ENCODE data around the gene EYS.

Gene EYS

DNA sequence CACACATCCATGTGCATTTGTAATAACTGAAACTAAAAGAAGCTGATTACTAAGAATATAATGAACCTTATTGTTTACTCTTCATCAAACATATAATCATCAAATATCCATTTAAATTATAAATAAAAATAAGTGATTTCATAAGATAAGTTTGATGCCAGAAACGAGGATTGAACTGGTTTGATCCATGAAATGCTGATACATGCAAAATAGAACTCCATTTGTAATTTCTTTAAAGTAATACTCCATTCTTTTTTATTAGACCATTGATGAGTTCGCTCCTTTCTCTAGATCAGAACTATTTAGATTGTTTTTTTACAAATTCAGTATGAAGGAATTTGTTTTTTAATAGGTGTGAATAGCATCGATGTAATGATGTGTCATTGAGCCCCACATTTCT, 57.6 kb downstream of the EYS start:
- DNase-seq (ENCODE audit: low read depth) = no peak
- TF ChIP-seq MYC (IDR thresholded peaks at IDR 0.05; ENCODE audit: low read depth, low read length) (no peak), POLR2A (IDR thresholded peaks at IDR 0.05; ENCODE audit: extremely low read depth, insufficient read length) (no peak)
- TF ChIP-seq, protein P1, sequence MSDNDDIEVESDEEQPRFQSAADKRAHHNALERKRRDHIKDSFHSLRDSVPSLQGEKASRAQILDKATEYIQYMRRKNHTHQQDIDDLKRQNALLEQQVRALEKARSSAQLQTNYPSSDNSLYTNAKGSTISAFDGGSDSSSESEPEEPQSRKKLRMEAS (IDR thresholded peaks at IDR 0.05; ENCODE audit: low read depth, low read length) = no peak
- TF ChIP-seq, protein P2, sequence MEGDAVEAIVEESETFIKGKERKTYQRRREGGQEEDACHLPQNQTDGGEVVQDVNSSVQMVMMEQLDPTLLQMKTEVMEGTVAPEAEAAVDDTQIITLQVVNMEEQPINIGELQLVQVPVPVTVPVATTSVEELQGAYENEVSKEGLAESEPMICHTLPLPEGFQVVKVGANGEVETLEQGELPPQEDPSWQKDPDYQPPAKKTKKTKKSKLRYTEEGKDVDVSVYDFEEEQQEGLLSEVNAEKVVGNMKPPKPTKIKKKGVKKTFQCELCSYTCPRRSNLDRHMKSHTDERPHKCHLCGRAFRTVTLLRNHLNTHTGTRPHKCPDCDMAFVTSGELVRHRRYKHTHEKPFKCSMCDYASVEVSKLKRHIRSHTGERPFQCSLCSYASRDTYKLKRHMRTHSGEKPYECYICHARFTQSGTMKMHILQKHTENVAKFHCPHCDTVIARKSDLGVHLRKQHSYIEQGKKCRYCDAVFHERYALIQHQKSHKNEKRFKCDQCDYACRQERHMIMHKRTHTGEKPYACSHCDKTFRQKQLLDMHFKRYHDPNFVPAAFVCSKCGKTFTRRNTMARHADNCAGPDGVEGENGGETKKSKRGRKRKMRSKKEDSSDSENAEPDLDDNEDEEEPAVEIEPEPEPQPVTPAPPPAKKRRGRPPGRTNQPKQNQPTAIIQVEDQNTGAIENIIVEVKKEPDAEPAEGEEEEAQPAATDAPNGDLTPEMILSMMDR (IDR thresholded peaks at IDR 0.05; ENCODE audit: low read depth, low read length) = no peak
- no peak overlapping the region for H3K4me3 ChIP-seq (ENCODE audit: low read depth, low read length)

DNA sequence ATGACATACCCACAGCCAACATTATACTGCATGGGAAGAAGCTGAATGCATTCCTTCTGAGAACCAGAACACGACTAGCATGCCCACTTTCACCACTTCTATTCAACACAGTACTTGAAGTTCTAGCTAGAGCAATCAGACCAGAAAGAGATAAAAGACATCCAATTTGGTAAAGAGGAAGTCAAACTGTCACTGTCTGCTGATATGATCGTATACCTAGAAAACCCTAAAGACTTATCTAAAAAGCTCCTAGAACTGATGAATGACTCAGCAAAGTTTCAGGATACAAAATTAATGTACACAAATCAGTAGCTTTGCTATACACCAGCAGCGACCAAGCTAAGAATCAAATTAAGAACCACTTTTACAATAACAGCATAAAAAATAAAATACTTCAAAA, 60.5 kb downstream of the EYS start:
- H3K4me3 ChIP-seq (ENCODE audit: low read depth, low read length) = no peak overlapping the region
- no peak for DNase-seq (ENCODE audit: low read depth)
- TF ChIP-seq, protein P1 (IDR thresholded peaks at IDR 0.05; ENCODE audit: low read depth, low read length) = no peak

DNA sequence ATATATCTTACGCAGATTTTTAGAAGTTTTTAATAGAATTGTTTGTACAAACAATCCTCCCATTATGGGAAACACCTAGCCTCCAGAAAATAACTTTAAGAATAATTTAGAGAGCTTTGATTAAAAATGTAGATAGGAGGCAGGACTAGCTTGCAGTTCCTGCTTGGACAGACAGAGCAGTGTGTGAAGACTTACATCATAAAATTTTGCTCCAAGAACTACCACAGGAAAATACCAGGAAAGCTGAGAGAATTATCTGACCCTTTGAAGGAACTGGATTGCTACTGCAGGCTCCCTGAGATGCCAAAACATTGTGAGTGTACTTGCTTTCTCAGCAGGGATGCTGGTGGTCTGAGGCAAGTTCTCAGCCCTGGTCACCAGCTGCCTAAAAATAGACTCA, 64.2 kb downstream of the EYS start:
- no peak for DNase-seq (ENCODE audit: low read depth)
- no peak overlapping the region for H3K4me3 ChIP-seq (ENCODE audit: low read depth, low read length)
- TF ChIP-seq, protein P1 (IDR thresholded peaks at IDR 0.05; ENCODE audit: low read depth, low read length) = no peak
- TF ChIP-seq MYC (IDR thresholded peaks at IDR 0.05; ENCODE audit: low read depth, low read length) (no peak), POLR2A (IDR thresholded peaks at IDR 0.05; ENCODE audit: extremely low read depth, insufficient read length) (no peak)
- TF ChIP-seq, protein P2 (IDR thresholded peaks at IDR 0.05; ENCODE audit: low read depth, low read length) = no peak

DNA sequence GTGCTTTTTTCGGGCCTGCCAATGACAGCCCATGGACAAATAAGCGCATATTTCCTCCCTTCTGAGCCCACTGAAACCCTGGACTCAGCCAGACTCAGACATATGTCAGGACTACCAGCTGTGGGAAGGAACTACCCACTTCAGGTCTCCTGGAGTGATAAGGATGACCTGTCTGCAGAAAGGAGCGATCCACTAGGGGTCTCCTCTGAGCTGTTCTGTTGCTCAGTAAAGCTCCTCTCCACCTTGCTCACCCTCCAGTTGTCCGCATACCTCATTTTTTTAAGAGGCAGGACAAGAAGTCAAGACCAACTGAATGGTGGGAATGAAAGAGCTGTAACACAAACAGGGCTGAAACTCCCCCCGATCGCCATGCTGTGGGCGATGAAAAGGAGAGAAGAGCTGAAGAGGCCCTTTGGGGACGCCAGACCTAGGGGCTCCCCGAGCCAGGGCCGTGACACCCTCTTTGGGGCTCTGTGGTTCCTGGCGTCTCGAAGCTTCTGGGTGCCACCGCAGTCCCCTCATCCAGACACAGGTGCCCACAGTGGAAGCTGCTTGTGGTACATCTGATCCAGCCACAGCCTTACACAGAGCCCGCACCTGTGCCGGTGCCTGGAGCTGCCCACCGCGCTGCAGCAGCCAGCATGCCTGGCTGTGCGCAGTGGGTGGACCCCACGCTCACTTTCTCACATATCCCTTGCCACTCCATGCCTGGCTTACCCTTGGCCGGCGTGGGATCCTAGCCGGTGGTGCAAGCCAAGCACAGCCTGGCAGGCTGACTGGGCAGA, 68.8 kb downstream of the EYS start:
- TF ChIP-seq, protein P2 (IDR thresholded peaks at IDR 0.05; ENCODE audit: low read depth, low read length) = peak; percentile 45
- no peak for TF ChIP-seq MYC (IDR thresholded peaks at IDR 0.05; ENCODE audit: low read depth, low read length)
- H3K4me3 ChIP-seq (ENCODE audit: low read depth, low read length) = no peak overlapping the region
- DNase-seq (ENCODE audit: low read depth) = peak; percentile 39

DNA sequence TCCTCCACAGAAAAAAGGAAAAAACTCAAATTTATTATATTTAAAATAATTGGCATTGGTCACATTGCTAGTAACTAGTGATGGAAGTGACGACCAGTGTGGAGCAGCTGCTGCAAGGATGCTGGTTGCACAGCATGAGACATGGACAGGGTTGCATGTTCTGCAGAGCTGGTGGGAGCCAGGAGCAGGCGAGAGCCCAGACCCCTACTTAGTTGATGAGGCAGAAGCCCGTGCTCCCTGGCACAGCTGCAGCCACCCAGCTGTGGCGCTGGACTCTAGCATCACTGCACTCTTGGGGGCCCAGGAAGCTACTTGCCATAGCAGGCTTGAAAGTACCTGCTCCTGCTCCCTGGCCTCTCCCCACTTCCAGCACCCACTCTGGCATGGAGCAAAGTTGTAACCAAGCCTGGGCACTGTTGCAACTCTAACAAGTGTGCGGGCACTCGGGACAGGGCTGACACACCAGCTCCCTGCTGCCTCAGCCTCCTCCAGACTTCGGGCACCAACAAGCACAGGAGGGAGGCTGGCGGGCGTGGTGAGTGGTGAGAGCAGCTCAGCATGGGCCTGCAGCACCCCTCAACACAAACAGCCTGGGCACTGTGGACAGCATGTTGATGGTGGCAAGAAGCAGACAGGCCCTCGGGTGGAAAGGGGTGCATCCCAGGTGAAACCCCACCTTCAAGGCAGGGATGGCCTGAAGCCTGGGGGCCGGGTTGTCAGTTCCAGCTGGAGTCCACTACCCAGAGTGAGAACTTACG, 69.6 kb downstream of the EYS start:
- no peak for DNase-seq (ENCODE audit: low read depth)
- TF ChIP-seq, protein P1 (IDR thresholded peaks at IDR 0.05; ENCODE audit: low read depth, low read length) = no peak
- TF ChIP-seq, protein P2 (IDR thresholded peaks at IDR 0.05; ENCODE audit: low read depth, low read length) = no peak
- no peak for TF ChIP-seq POLR2A (IDR thresholded peaks at IDR 0.05; ENCODE audit: extremely low read depth, insufficient read length)
- no peak for TF ChIP-seq MYC (IDR thresholded peaks at IDR 0.05; ENCODE audit: low read depth, low read length)
- H3K4me3 ChIP-seq (ENCODE audit: low read depth, low read length) = no peak overlapping the region

DNA sequence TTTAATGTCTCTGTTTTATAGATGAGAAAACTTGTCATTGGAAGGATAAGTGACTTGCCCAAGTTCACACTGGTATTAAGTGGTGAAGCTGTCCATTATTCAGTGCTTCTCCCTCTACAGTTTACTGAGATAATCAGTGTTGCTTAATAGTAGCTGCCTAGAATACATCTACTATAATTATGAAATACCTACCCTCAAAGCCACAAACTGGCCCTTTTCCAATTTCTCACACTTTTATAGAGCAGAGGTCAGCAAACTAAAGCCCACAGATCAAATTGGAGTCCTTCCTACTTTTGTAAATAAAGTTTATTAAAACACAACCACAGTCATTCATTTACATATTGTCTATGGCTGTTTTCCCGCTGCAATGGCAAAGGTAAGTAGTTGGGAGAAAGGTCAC, 73.5 kb downstream of the EYS start:
- peak; percentile 35 for DNase-seq (ENCODE audit: low read depth)
- TF ChIP-seq MYC (IDR thresholded peaks at IDR 0.05; ENCODE audit: low read depth, low read length) = no peak
- TF ChIP-seq POLR2A (IDR thresholded peaks at IDR 0.05; ENCODE audit: extremely low read depth, insufficient read length) = no peak
- TF ChIP-seq, protein P1 (IDR thresholded peaks at IDR 0.05; ENCODE audit: low read depth, low read length) = no peak
- TF ChIP-seq, protein P2 (IDR thresholded peaks at IDR 0.05; ENCODE audit: low read depth, low read length) = no peak
- H3K4me3 ChIP-seq (ENCODE audit: low read depth, low read length) = no peak overlapping the region
